Endodermal cell (in vitro differentiated cells): ENCODE measurements around the gene CDC45. TPM values are rescaled to one million over a fixed set of nuclear protein-coding genes. Genes with fewer than 3 reads are reported as not detected.

ENCODE experiments used
- DNase-seq: peaks from one replicate; pipeline ENCODE4 v3.0.0-alpha.2; 2017
- H3K27ac ChIP-seq: 2 replicates; pipeline ENCODE4 v1.5.1; 2013; ENCODE audit warnings: mild to moderate bottlenecking, low read depth, low read length, moderate library complexity
- H3K27me3 ChIP-seq: 2 replicates; pipeline ENCODE4 v1.6.1; 2013; ENCODE audit warnings: mild to moderate bottlenecking, low read length, moderate library complexity; ENCODE audit not compliant: insufficient read depth, control insufficient read depth, poor library complexity, severe bottlenecking
- H3K36me3 ChIP-seq: 2 replicates; pipeline ENCODE4 v1.7.0; 2013; ENCODE audit warnings: mild to moderate bottlenecking, low read length, moderate library complexity; ENCODE audit not compliant: control insufficient read depth, insufficient read depth
- H3K4me1 ChIP-seq: one replicate; pipeline ENCODE4 v1.7.0; 2013; ENCODE audit warnings: low read length; ENCODE audit not compliant: control insufficient read depth, insufficient read depth
- H3K4me3 ChIP-seq: 2 replicates; pipeline ENCODE4 v1.5.1; 2013; ENCODE audit warnings: mild to moderate bottlenecking, low read length, moderate library complexity
- H3K9ac ChIP-seq: 2 replicates; pipeline ENCODE4 v1.6.1; 2013; ENCODE audit warnings: mild to moderate bottlenecking, low read length, moderate library complexity; ENCODE audit not compliant: poor library complexity, severe bottlenecking; ENCODE audit errors: extremely low read depth
- H3K9me3 ChIP-seq: 2 replicates; pipeline ENCODE4 v1.6.1; 2013; ENCODE audit warnings: mild to moderate bottlenecking, low read length, moderate library complexity; ENCODE audit not compliant: control insufficient read depth
- H3K27ac Mint-ChIP-seq: 2 replicates; pipeline ENCODE4 v1.8.0; 2020; ENCODE audit warnings: mixed read lengths
- H3K27me3 Mint-ChIP-seq: 2 replicates; pipeline ENCODE4 v1.8.0; 2021; ENCODE audit warnings: mild to moderate bottlenecking, mixed read lengths; ENCODE audit not compliant: insufficient read depth
- H3K36me3 Mint-ChIP-seq: 2 replicates; pipeline ENCODE4 v1.8.0; 2020; ENCODE audit warnings: low read depth, mixed read lengths
- H3K4me1 Mint-ChIP-seq: 2 replicates; pipeline ENCODE4 v1.8.0; 2020; ENCODE audit warnings: mixed read lengths
- H3K4me3 Mint-ChIP-seq: 2 replicates; pipeline ENCODE4 v1.8.0; 2020; ENCODE audit warnings: mild to moderate bottlenecking, moderate library complexity, mixed read lengths
- H3K9me3 Mint-ChIP-seq: 2 replicates; pipeline ENCODE4 v1.8.0; 2020; ENCODE audit warnings: mild to moderate bottlenecking, mixed read lengths
- WGBS, 2 experiments: methylation state at CpG; one replicate each; pipeline versions ENCODE4 v1.1.5 to v1.1.7; 2013; ENCODE audit warnings: missing lambda C conversion rate in 2 of 2, mixed read lengths in 1 of 2; ENCODE audit not compliant: insufficient coverage in 1 of 2, insufficient read length in 1 of 2; 5-methylcytosine and 5-hydroxymethylcytosine counted together
- total RNA-seq, 2 donors: library from RNA; stranded (reverse); fragmentation: NEBNext Ultra II Directional in 1 of 2; extraction: Animal tissue kit (Norgen Biotek cat#: 25700) in 1 of 2; gene quantifications; 2 replicates in 1 of 2; 3 replicates in 1 of 2; pipeline ENCODE4 v1.2.1, GENCODE V29; 2021
- TF ChIP-seq, protein P1 (sequence below): fragments of 200-600 bp; sonication (generic); conservative IDR thresholded peaks from 2 replicates; pipeline ENCODE4 v1.5.0; 2021; ENCODE audit warnings: antibody characterized with exemption, mild to moderate bottlenecking

The CDC45 gene
- total RNA-seq, 2 donors from 2014 or later = 30.3 to 31.2 TPM

GRCh38 chr22:19477321-19478044, 2.2 kb upstream of the CDC45 start:
- peaks cover 15% of the 10 kb centered on the region for H3K4me1 Mint-ChIP-seq
- H3K9me3 Mint-ChIP-seq = no peaks in the 10 kb centered on the region
- DNase-seq = no peak
- Histone ChIP-seq H3K4me3 (peak overlapping the region; percentile 93), H3K36me3 (peaks cover 30% of the 10 kb centered on the region), H3K9me3 (no peaks in the 10 kb centered on the region), H3K27me3 (no peaks in the 10 kb centered on the region), H3K4me1 (no peaks in the 10 kb centered on the region), H3K9ac (peak overlapping the region; percentile 99), H3K27ac (no peak overlapping the region)
- no peaks in the 10 kb centered on the region for H3K27me3 Mint-ChIP-seq
- TF ChIP-seq, protein P1, sequence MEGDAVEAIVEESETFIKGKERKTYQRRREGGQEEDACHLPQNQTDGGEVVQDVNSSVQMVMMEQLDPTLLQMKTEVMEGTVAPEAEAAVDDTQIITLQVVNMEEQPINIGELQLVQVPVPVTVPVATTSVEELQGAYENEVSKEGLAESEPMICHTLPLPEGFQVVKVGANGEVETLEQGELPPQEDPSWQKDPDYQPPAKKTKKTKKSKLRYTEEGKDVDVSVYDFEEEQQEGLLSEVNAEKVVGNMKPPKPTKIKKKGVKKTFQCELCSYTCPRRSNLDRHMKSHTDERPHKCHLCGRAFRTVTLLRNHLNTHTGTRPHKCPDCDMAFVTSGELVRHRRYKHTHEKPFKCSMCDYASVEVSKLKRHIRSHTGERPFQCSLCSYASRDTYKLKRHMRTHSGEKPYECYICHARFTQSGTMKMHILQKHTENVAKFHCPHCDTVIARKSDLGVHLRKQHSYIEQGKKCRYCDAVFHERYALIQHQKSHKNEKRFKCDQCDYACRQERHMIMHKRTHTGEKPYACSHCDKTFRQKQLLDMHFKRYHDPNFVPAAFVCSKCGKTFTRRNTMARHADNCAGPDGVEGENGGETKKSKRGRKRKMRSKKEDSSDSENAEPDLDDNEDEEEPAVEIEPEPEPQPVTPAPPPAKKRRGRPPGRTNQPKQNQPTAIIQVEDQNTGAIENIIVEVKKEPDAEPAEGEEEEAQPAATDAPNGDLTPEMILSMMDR = no peak
- H3K4me3 Mint-ChIP-seq = peak overlapping the region; percentile 93
- peaks cover 15% of the 10 kb centered on the region for H3K36me3 Mint-ChIP-seq
- peak overlapping the region; percentile 24 for H3K27ac Mint-ChIP-seq
- 72 to 83% methylated on average over 3 to 5 of the region's 5 CpGs for WGBS, 2 experiments

DNA sequence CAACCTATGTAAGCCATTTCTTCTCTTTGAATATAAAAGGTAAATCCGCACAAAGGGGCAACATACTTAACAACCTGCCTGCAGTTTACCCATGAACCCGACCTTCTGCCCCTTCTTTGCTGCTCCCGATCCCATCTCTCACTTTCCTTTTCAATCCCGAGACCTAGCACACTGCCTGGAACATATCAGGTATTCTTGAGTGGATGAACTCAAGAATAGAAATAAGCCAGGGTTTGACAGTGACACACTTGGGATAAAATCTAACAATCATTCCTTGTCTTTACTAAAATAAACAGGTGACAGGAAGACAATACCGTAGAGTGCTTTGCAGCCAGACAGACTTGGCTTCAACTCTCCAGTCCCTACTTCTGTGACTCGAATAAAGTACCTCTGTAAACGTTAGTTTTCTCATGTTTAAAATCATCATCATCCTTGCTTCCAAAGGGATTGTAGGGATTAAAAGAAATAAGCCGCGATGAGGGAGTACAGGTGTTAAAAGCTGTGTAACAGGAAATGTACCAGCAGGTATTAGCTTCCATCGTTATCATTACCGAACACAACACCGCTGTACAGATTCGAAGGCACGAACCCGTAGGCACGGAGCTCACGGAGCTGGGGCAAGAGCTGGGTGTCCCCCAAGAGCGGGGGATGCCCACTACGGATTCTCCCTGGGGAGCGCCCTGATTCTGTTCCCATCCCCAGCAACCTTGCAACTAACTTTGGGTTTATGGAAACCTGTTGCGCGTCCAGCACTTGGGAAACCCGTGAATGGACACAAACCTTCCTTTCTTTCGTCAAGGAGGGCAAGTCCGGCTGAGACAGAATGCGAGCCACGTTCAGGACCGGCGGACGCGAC, 1.4 kb upstream of the CDC45 start:
- Histone ChIP-seq H3K4me3 (peak overlapping the region; percentile 93), H3K4me1 (no peaks in the 10 kb centered on the region), H3K36me3 (peaks cover 26% of the 10 kb centered on the region), H3K27me3 (no peaks in the 10 kb centered on the region), H3K9ac (peak overlapping the region; percentile 99), H3K9me3 (no peaks in the 10 kb centered on the region), H3K27ac (peak overlapping the region; percentile 98)
- Mint-ChIP-seq H3K9me3 (no peaks in the 10 kb centered on the region), H3K4me1 (peaks cover 15% of the 10 kb centered on the region), H3K36me3 (peaks cover 17% of the 10 kb centered on the region), H3K4me3 (peak overlapping the region; percentile 93), H3K27ac (peak overlapping the region; percentile 100), H3K27me3 (no peaks in the 10 kb centered on the region)
- DNase-seq = no peak
- 3 to 5% methylated on average over 19 to 31 of the region's 31 CpGs for WGBS, 2 experiments
- TF ChIP-seq, protein P1 = no peak

- H3K27me3 ChIP-seq = no peaks in the 10 kb centered on the region
- no peaks in the 10 kb centered on the region for H3K4me1 ChIP-seq
- 0% methylated on average over 14 to 40 of the region's 42 CpGs for WGBS, 2 experiments
- Mint-ChIP-seq H3K27me3 (no peaks in the 10 kb centered on the region), H3K36me3 (peaks cover 13% of the 10 kb centered on the region), H3K27ac (peak within 1 kb of the TSS; percentile 100), H3K4me3 (peak within 1 kb of the TSS; percentile 93), H3K9me3 (no peaks in the 10 kb centered on the region), H3K4me1 (peaks cover 15% of the 10 kb centered on the region)
- H3K9ac ChIP-seq = peak within 1 kb of the TSS; percentile 99
- DNase-seq = peak; percentile 93
- H3K9me3 ChIP-seq = no peaks in the 10 kb centered on the region
- H3K4me3 ChIP-seq = peak within 1 kb of the TSS; percentile 93
- H3K36me3 ChIP-seq = peaks cover 27% of the 10 kb centered on the region
- TF ChIP-seq, protein P1 = no peak
- H3K27ac ChIP-seq = peak within 1 kb of the TSS; percentile 98
Observed at GRCh38 chr22:19478901-19479354, 792 bp upstream of the CDC45 start, which contains the start of gene UFD1. UFD1 (minus strand) TSS chr22:19479193; CDS start chr22:19479085, 108 bp downstream.
